GM19025 (cell line): Measurements from ENCODE around the gene QRICH1.

Source experiments
- ATAC-seq: cut with Tn5 transposase; IDR thresholded peaks from one replicate; pipeline ENCODE4 v1.9.1; 2021; ENCODE audit warnings: mild to moderate bottlenecking, low read depth, moderate library complexity; ENCODE audit not compliant: unreplicated experiment

QRICH1 gene

GRCh38 chr3:48980295-48980694, 113.6 kb downstream of the QRICH1 start:
- ATAC-seq, result no peak
